ENCODE results near the gene JARID2. TPM values are rescaled to one million over a fixed set of nuclear protein-coding genes. Genes with fewer than 3 reads are reported as not detected.

The JARID2 gene
- total RNA-seq, 6 experiments from 2014 or later, result 2.5 to 3.9 (median 3.0) TPM

DNA sequence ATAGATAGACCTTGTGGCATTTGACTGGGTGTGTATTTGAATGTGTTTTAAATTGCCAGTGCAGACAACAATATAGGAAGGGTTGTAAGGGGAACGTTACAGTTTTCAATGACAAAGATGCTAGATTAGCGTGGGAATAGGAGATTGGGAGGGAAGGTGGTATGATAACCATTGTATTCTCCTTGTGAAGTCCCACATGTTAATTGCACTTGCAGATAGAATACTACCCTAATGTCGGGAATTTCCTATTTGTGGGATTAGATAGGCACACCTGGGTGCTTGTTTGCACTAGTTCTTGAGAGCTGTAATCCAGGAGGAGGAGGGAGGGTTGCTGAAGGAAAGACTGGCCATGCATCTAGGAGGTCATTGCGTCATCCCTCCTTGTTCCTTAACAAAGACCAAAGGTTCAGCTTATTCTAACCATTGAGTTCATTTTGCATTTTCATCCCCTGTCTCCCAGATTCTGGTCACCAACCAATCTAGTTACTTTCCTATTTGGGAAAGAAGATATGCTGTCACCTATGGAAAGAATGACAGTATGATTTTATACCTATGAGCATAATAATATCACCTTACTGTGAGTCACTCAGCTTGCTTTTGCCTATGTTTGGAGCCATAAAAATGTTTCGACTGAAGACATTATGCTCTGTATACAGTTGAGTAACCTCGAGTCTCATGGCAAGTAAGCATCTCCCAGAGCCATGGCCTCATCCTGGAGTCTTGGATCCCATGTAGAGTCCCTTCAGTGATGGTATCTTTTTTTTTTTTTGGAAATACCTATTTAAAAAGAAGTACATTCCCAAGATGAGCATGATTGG is 215.5 kb downstream of the JARID2 start:
- peaks cover 0 to 15% (median 3%) of the 10 kb centered on the region in 4 donors for H3K4me1 ChIP-seq
- ATAC-seq (no peak), DNase-seq (no peak)
- intact Hi-C loops (cut with DNase I), result no loop called here
- H3K36me3 ChIP-seq, result no peaks in the 10 kb centered on the region
- no peaks in the 10 kb centered on the region for H3K9me3 ChIP-seq
- no peak for TF ChIP-seq POLR2A (IDR thresholded peaks at IDR 0.05)
- TF ChIP-seq, protein P1, sequence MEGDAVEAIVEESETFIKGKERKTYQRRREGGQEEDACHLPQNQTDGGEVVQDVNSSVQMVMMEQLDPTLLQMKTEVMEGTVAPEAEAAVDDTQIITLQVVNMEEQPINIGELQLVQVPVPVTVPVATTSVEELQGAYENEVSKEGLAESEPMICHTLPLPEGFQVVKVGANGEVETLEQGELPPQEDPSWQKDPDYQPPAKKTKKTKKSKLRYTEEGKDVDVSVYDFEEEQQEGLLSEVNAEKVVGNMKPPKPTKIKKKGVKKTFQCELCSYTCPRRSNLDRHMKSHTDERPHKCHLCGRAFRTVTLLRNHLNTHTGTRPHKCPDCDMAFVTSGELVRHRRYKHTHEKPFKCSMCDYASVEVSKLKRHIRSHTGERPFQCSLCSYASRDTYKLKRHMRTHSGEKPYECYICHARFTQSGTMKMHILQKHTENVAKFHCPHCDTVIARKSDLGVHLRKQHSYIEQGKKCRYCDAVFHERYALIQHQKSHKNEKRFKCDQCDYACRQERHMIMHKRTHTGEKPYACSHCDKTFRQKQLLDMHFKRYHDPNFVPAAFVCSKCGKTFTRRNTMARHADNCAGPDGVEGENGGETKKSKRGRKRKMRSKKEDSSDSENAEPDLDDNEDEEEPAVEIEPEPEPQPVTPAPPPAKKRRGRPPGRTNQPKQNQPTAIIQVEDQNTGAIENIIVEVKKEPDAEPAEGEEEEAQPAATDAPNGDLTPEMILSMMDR (IDR thresholded peaks at IDR 0.05), result no peak
- H3K27ac ChIP-seq, result no peak overlapping the region
- no peak overlapping the region for H3K4me3 ChIP-seq
- H3K27me3 ChIP-seq, result no peaks in the 10 kb centered on the region
- WGBS (ENCODE audit: insufficient coverage, low coverage, low lambda C conversion rate, missing lambda C conversion rate), result 94% methylated on average over 6 of the region's 6 CpGs

DNA sequence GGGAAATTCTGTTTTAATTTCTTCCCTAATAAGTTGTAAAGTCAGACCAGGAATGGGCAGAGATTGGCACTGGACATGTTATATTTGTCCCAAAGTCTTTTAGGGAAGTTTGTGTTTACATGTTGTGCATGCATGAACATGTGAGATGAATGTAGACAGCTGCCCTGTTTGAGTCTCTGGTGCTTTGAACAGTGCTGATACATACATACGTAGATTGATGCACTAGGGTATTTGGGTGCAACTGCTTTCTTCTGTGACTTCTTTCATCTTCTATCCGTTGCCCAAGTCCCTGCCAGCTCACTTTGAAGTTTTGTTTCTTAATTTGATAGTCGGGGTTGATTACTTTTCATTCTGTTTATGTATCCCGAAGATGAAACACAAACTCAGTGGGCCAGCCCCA is 216.4 kb downstream of the JARID2 start:
- 82% methylated on average over 4 of the region's 4 CpGs for WGBS (ENCODE audit: insufficient coverage, low coverage, low lambda C conversion rate, missing lambda C conversion rate)
- no peaks in the 10 kb centered on the region for H3K27me3 ChIP-seq
- no peak overlapping the region for H3K27ac ChIP-seq
- intact Hi-C loops (cut with DNase I), result no loop called here
- no peaks in the 10 kb centered on the region for H3K36me3 ChIP-seq
- ATAC-seq (no peak), DNase-seq (no peak)
- peaks cover 0 to 15% (median 3%) of the 10 kb centered on the region in 4 donors for H3K4me1 ChIP-seq
- no peaks in the 10 kb centered on the region for H3K9me3 ChIP-seq
- TF ChIP-seq POLR2A (IDR thresholded peaks at IDR 0.05), result no peak
- TF ChIP-seq, protein P1 (IDR thresholded peaks at IDR 0.05), result no peak
- H3K4me3 ChIP-seq, result no peak overlapping the region

DNA sequence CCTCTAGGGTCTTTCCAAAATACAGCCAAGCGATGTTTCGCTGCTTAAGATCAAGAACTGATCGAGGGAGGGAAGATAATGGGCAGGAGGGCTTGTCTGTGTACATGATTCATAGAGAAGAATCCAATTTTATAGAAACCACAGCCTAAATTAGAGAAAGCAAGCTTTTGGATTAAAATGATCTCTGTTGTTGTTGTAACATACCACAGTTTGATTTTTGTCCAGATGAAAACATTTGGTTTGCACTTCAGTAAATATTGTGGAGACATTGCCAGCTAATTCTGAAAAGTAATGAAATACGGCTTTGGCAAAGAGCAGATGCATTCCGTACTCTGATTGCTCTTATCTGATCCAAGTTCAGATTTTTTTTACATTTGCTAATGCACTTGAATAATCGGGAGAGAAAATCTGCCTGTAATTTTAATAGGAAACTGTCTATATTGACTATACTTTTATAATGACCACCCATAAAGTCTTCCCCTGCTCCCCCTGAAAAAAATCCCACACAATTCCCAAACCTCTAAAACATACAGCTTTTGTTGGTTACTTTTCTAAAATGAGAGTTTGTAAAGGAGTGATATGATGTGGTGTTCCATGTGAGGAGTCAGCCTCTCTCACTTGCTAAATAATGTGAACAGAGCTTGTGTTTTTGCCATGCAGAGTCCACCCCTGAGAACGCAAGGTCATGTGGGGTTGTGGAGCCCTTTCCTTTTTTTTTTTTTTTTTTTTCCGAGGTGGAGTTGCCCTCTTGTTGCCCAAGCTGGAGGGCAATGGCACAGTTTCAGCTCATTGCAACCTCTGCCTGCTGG is 217.1 kb downstream of the JARID2 start:
- WGBS (ENCODE audit: insufficient coverage, low coverage, low lambda C conversion rate, missing lambda C conversion rate), result 46% methylated on average over 8 of the region's 8 CpGs
- ATAC-seq, result peak; percentile 44 to 66 (median 54)

DNA sequence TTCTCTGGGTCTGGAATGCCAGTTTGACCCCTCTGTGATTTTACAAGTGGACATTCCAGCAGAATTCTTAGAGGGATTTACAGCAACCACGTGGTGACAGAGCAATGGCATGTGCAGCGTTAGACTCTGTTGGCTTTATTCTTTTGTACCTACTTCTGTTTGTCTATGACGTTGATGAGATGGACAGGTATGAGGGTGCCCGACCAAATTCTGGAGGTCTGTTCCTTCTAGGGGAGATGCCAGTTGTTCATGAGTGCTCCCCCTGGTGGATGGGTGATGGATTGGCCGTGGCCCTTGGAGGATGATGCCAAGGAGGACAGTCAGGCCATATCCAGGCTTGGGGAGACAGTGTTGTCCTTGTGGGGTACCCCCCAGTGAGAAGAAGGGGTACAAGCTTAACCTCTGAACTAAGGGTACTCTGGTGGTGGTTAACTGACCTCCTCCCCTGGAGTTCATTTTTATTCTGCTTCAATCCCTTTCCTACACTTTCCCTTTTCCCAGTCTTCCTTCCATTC is 218.4 kb downstream of the JARID2 start:
- Histone ChIP-seq H3K4me1 (peaks cover 0 to 15% (median 3%) of the 10 kb centered on the region in 4 donors), H3K4me3 (no peak overlapping the region), H3K27me3 (no peaks in the 10 kb centered on the region), H3K9me3 (no peaks in the 10 kb centered on the region), H3K27ac (no peak overlapping the region), H3K36me3 (peaks cover 0 to 6% (median 0%) of the 10 kb centered on the region in 4 donors)
- WGBS (ENCODE audit: insufficient coverage, low coverage, low lambda C conversion rate, missing lambda C conversion rate), result 75% methylated on average over 4 of the region's 5 CpGs
- TF ChIP-seq, protein P1 (IDR thresholded peaks at IDR 0.05), result peak; percentile 41 to 76 (median 68)
- TF ChIP-seq POLR2A (IDR thresholded peaks at IDR 0.05), result no peak
- DNase-seq (peak in 1 of 3 donors; percentile 60), ATAC-seq (peak; percentile 76 to 85 (median 82))
- intact Hi-C loops (cut with DNase I), result no loop called here

More for the DNA sequence above, 217.1 kb downstream of the JARID2 start:
- no peak for DNase-seq
- TF ChIP-seq POLR2A (IDR thresholded peaks at IDR 0.05), result no peak
- TF ChIP-seq, protein P1 (IDR thresholded peaks at IDR 0.05), result no peak
- Histone ChIP-seq H3K4me3 (no peak overlapping the region), H3K27ac (no peak overlapping the region), H3K4me1 (peaks cover 0 to 15% (median 3%) of the 10 kb centered on the region in 4 donors), H3K36me3 (no peaks in the 10 kb centered on the region), H3K27me3 (no peaks in the 10 kb centered on the region), H3K9me3 (no peaks in the 10 kb centered on the region)
- intact Hi-C loops (cut with DNase I), result no loop called here
